GM19239 (cell line): Measurements from ENCODE around the gene LRRC75A.

Experiments
- DNase-seq: peaks from one replicate; pipeline ENCODE4 v3.0.0; 2011; ENCODE audit warnings: low spot score; ENCODE audit not compliant: insufficient read length
- FAIRE-seq: peaks from 2 replicates; lab custom pipeline; 2011; peaks lifted over from hg19 to GRCh38; lab: Jason Lieb, UNC

Gene LRRC75A

GRCh38 chr17:16494059-16494458, 2.1 kb upstream of the LRRC75A start:
- DNase-seq, result no peak
- FAIRE-seq, result no peak

DNA sequence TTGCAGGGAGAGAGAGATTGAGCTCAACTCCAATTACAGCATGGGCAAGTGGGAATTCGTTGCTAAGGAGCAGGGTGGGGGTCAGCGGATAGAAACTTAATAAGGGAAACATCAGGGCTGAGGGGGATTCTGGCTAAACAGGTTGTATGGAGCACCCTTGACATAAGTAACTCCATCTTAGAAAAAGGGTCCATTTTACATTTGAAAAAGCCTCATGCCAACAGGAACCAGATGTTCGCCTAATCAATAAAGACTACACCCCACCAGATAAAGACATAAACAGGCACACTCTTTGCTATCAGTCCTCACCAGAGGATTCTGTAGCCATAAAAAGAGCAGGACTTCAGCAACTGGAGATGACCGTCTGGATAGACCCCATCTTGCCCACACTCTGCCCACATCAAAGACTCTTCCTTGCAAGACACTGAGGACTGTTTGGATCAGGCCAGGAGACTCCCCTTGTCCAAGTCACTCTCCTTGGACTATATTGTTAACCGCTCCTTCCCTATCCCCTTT, 1.6 kb upstream of the LRRC75A start:
- FAIRE-seq (no peak), DNase-seq (no peak)

GRCh38 chr17:16492613-16493530, 879 bp upstream of the LRRC75A start:
- no peak for FAIRE-seq
- no peak for DNase-seq

DNA sequence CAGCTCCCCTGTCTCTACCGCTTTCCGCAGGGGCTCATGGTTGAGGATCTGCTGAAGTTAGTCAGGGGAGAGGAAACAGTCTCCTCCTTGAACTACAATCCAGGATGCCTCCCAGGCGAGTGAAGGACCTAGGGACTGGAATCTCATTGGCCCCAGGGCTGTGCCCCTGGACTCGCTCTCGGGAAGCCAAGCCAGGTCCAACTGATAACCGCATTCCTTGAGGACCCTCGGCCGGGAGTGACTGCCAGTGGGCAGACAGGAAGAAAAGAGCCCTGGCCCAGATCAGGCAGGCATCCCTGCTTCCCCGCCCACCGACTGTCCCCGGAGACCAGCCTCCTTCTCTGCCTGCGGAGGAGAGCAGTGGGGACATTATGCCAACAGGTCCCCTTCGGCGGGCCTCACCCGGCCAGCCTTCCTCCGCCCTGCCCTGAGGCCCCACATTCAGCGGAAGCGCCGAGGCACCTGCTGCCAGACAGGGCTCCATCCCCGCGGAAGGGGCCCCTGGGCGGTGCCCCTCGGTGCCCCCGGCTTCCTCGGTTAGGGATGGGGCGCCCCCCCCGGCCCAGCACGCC, 776 bp downstream of the LRRC75A start:
- FAIRE-seq, result no peak
- no peak for DNase-seq

DNA sequence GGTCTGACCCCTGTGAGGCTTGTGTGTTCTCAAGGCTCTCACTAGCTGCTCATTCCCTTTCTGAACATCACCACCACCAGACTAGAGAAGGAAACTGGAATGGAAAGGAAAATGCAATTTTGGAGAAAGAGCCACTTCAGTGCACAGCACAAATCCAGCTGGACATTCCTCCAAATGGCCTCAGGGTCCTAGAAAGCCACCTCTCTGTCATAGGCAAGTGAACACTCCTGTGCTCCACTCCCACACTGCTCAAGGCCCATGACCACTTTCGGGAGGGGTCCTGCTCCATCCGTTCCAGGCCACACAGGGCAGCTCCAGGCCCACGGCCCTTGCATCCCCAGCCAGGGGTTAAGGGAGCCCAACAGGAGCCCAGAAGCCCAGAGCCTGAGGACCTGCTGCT, 2.6 kb downstream of the LRRC75A start:
- FAIRE-seq, result no peak

GRCh38 chr17:16488968-16489337, 3.0 kb downstream of the LRRC75A start:
- FAIRE-seq (no peak), DNase-seq (no peak)

More for the DNA sequence above, 2.6 kb downstream of the LRRC75A start:
- DNase-seq, result no peak

- FAIRE-seq (no peak), DNase-seq (no peak)
Measured at GRCh38 chr17:16488186-16488967, 3.6 kb downstream of the LRRC75A start.

GRCh38 chr17:16486373-16487250, 5.4 kb downstream of the LRRC75A start:
- no peak for FAIRE-seq
- no peak for DNase-seq

DNA sequence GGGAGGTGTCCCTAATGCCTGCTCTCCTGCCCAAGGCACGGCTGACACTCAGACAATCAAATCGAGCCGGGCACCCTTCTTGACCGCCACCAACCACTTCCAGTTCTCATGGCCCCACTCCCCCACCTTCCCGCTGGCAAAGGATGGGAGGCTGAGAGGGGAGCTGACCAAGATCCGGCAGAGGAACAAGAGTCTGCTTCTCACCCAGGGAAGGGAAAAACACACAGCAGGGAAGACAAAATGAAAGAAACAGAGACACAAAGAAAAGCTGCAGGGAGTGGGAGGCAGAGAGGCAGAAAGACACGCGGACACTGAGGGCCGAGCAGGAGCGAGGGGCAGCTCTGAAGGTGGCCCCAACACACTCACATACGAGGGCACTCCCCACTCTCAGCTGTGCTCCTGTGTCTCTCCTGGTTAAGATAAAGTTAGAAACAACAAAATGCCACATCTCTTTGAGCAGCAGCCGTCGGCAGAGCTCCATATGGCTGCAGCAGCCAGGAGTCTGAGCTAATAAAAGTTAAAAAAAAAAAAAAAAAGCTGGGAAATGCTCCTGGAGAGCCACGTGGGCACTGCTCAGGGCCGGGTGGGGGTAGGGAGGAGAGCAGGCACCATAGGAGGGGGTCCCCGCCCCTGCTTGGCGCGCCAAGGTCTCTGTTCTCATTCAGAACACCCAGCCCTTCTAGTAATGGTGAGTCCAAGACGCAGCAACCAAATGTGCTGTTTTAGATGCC, 7.4 kb downstream of the LRRC75A start:
- no peak for FAIRE-seq
- DNase-seq, result no peak

- DNase-seq, result no peak
- FAIRE-seq, result no peak
Measured at GRCh38 chr17:16483021-16483645, 8.9 kb downstream of the LRRC75A start.

- DNase-seq, result no peak
- no peak for FAIRE-seq
Measured at GRCh38 chr17:16482253-16482652, 9.7 kb downstream of the LRRC75A start.

DNA sequence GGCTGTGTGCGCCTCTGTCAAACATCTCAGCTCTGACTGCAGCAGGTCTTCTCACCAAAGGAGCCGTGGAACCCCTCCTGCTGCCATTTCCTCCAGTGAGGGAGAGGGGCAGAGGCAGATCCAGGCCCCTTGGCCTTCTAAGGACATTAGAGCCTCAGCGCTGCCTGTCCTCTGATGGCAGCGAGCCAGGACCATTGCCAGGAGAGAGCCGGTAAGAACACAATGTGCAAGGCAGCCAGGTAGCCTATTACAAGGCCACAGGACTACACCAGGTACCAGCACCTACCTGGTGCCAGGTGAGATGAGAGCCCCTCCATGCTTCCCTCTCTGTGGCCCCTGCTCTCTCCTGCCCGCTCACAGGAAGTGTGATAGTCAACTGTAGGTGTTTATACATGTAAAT, 11.0 kb downstream of the LRRC75A start:
- FAIRE-seq (no peak), DNase-seq (no peak)

DNA sequence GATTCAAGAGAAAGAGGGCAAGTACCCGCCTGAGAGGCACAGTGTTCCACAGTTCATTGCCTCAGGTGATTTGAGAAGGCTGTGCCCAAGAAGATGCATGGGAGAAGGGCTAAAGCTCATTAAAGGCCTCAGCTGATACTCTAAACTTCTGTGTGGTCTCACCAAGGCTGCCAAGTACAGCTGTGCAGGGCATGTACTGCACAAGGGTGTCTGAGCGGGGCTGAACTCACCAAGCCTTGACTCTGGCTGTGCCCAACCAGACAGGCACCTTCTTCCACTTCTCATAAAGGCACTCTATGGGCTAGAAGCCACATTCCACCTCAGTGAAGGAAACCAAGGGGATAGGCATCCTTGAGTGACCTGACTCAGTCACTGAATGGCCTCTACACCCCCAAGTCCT, 12.7 kb downstream of the LRRC75A start:
- FAIRE-seq (no peak), DNase-seq (no peak)

- FAIRE-seq (no peak), DNase-seq (no peak)
Measured at GRCh38 chr17:16478649-16479048, 13.3 kb downstream of the LRRC75A start.

- DNase-seq, result no peak
- FAIRE-seq, result no peak
Measured at GRCh38 chr17:16477666-16478065, 14.3 kb downstream of the LRRC75A start.

DNA sequence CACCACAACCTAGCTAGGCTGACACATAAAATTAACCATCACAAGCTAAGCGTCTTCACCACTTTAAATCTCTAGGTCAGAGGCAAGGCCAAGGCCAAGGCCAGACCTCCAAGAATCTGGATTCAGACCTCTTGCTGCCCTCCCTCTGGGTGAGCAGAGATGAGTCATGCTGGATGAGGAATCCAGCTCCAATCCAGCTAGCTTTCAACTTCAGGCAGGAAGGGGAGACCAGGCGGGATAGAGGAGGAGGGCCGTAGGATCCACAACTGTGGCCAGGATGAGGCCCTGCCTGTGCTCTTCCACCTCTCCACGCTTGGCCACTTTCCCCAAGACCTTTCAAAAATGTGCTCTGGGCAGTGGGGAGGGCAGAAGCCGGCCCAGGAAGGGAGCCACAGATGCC, 14.7 kb downstream of the LRRC75A start:
- FAIRE-seq, result no peak
- DNase-seq, result no peak

- FAIRE-seq, result no peak
- DNase-seq, result no peak
Measured at GRCh38 chr17:16475179-16475704, 16.8 kb downstream of the LRRC75A start.

DNA sequence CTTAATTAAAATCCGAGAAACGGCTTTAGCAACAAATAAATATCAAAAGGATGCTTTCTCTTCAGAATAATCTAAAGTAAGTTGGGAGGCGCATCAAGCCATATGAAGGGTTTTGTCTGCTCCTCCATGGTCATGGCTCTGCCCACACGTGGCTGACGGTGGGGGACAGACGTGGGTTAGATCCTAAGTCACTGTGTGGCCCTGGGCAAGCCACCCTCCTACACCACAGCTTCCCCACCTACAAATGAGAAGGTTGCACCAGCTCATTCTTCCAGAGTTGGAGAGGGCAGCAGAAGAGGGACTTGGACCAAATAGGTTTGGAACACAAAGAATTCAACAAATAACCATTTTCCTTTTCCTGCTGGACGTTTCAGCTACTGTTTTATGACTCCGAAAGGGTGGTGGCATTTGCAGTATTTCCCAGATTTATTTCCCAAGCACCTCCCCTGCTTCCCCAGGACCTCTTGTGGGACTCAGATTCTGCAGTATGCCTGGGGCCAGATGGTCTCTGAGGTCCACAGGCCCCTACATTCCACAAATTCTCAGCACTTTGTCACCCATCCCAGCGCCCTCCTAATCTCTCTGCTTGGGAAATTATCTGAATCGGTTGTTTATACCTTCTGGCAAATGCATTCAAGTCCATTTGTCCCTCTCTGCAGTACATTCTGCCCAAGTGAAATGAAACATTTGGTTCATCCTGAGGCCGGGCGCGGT, 17.8 kb downstream of the LRRC75A start:
- FAIRE-seq (no peak), DNase-seq (no peak)
